ENCODE results near the gene TADA2A.

The TADA2A gene

DNA sequence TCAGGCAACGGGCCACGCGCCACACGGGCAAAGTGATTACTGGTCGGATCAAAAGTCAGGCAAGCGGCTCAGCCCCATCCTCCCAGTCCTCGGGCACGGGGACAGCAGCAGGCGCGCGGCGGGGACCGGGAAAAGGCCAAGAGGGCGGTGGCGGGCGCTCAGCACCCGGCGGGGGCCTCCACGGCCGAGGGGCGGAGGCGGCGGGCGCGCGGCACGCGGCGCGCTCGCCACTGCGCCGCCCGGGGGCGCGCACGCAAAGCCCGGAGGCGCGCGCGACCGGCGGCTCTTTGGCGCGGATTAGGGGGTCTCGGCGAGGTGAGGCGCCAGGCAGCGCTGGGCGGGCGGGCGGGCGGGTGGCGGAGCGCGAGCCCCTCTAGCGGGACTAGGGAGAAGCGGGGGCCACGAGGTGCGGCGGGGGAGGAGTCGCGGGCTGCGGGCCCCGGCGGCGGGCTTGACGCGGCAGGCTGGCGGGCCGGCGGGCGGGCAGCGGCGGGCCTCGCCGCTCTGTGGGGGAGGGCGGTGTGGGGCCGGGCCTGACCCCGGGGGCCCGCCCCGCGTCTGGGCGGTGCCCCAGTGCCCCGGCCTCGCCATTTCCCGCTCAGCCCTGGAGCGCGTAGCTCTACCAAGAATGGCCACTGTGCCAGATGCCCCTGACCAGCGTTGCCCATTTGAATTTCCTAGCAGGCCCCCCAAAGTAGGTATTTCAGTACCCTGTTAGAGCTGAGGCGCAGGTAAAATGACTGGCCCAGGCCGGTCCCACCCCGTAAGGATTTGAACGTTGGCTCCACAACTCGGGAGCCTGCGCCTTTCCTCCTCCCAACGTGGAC, at the start of gene TADA2A, which contains the start of gene ACACA:
Gene TADA2A, plus strand, starts transcription at position 252 of the 827 bp plus-strand sequence. CDS start 4,480 bp downstream, outside the sequence.
Gene ACACA, minus strand, starts transcription at position 202 of the 827 bp plus-strand sequence. CDS start 537 bp downstream, outside the sequence.
- DNase-seq = peak; percentile 54

DNA sequence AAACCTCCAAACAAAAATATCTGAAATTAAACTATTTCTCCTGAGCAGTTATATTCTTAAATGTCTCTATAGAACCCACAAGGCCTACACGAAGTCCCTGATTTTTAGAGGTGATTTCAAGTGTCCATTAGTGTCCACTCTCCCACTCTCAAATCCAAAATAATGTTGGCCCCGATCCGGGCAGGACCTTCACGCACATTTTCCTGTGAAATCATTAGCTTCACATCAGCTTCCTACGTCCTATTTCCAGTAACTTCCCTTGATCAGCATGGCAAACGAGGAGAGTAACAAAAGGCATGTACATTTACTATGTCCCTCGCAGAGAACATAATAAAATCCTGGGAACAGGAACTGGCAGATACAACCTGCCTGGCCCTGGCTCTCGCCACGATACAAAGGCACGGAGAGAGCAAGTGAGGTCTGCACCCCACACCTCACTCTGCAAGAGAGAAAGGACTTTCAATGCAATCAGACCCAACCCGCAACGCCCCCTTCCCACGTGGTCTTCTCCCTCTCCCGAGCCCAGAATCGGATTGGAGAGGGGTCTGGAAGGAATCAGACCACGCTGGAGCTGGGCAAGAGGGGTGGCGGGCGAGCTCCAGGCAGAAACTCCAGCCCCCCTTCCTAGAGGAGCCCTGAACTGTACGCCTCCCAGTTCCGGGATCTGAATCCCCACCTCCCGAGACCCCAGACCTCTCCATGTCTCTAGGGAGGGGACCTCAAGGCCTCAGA, 48.4 kb upstream of the TADA2A start:
- no peak for DNase-seq

- DNase-seq = peak; percentile 79
Measured at GRCh38 chr17:37358830-37359681, 47.6 kb upstream of the TADA2A start.

GRCh38 chr17:37359682-37360188, 47.0 kb upstream of the TADA2A start:
- no peak for DNase-seq

DNA sequence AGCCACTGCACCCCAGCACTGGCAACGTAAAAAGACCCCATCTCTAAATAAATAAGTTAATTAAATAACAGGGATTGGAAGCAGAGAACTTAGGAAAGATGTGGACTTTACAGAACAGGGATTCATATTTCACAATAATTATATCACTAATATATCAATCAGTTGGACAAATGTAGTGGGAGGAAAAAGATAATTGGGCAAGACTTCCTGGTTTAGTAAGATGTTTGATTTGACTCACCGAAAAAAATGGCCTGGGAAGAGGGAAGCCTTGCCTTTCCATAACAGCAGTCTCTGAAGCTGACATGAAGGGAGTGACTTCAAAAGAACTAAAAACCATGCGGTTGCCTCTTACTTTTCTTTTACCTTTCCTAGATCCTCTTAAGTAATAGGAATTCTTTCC, 46.1 kb upstream of the TADA2A start:
- no peak for DNase-seq

DNA sequence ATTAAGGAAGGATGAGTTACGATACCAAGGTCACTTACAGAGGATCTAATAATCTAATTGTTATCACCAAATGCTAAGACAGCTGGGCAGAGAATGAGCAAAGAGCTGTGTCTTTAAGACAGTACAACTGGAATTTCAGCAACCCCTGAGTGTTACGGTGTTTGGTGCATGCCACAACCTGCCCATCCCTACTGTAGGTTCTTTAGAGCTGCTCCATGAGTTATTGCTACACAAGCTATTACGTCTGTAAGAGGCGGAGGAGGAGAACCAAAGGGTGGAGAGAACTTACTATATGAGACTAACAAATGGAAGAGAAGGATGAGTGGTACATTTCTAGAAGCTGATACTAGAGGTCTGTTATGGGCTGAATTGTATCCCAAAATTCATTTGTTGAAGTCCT, 45.1 kb upstream of the TADA2A start:
- no peak for DNase-seq

DNA sequence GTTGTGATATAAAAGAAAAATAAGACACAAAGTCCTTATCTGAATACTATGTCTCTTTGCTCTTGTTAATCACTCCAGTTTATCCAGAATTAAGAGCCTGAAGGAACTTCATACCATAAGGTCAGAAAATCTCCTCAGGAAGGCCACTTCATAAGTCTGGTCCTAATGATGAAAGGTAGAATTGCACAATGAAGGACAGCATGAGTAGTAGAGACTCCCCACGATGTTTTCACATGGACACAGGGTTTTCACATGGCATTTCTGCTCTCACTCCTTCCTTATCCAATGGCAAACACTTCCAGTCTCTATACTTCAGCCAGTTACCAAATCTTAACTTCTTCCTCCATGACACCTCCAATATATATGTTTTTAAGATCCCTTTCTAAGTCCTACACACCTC, 41.1 kb upstream of the TADA2A start:
- no peak for DNase-seq

DNA sequence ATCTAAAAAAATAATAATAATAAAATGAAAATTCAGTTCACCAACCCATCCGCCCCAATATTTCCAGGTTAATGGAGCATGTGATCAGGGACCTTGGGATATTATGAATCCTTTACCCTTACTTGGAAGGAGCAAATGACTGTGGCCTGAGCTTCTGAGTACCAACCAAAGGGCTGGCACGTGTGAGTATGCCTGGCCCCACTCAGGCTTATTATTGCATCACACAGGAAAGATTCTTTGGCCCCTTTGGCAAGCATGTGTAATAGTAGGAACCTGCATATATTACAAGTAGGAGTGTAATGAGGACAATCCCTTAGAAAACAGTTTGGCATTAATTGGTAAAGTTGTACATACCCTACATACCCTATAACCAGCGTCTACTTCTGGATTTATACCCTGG, 38.1 kb upstream of the TADA2A start:
- no peak for DNase-seq

DNA sequence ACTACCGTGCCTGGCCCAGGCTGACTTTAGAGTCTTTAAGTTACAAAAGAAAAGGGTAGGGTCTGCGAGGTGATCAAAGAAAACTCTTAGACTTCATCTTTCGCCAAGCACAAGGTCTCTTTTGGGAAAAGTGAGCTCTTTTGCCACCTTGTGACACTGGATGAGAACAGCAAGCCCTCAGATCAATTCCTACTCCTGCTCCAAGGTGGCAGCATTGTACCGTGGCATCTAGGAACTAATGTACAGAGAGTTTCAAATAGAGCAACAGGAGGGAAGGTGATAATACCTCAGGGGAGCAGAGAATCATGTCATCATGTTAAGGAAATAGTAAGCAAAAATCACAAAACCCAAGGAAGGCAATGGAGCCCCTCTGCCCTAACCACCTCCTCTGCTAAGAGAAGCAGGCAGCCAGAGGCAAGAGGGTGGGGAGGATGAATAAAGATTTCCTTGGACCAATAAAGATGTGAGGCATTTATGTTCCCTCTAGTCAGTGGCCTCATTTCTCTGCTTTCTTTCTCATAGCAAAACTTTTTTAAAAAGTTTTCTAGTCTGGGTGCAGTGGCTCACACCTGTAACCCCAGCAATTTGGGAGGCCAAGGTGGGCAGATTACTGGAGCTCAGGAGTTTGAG, 33.0 kb upstream of the TADA2A start:
- DNase-seq = peak; percentile 47

DNA sequence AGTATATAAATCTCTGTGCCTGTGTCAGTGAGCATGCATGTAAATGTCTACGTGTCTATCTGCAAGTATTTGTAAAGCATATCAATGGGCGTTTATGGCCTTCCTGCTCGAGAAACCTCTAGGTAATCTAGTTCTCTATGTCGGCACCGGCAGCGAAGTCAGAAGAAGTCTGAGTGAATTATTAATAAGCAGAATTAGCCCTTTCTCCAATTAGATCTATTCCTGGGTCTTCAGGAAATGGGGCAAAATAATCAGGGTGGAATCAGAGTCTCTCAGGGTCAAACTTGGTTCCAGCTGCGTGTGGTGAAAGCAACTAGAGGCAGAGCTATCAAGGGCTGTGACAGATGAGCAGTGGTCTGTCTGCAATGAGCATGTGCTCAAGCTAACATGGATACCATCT, 31.0 kb upstream of the TADA2A start, which contains the start of gene C17orf78:
Gene C17orf78, plus strand, starts transcription at position 280 of the 400 bp plus-strand sequence. Its CDS starts 108 bp downstream, at position 388.
- DNase-seq = no peak

- no peak for DNase-seq
Measured at GRCh38 chr17:37382056-37382455, 24.6 kb upstream of the TADA2A start.

DNA sequence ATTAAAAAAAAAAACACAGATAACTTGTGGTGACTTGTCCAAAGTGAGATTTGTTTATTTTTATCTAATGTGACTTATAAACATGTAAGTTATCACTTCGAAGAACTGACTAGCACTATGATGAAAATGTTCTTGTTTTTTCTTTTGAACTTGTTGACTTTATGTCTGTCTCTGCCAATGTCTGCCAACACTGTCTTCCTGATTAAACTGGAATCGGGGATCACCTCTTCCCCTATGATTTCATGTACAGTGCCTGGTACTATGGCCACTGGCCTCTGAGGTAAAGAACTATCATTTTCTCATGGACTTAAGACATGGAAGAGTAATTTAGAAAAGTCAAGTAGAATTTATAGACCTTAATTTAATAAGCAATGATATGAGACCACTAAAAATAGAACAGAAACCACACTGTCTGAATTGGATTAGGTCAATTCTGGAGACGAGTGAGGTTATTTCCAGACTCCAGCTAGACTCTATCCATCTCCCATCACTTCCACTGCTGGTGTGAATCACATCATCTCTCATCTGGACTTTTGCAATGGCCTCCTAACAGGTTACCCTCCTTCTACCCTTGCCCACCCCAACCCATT, 22.0 kb upstream of the TADA2A start:
- DNase-seq = no peak

GRCh38 chr17:37385474-37385990, 21.2 kb upstream of the TADA2A start:
- no peak for DNase-seq

DNA sequence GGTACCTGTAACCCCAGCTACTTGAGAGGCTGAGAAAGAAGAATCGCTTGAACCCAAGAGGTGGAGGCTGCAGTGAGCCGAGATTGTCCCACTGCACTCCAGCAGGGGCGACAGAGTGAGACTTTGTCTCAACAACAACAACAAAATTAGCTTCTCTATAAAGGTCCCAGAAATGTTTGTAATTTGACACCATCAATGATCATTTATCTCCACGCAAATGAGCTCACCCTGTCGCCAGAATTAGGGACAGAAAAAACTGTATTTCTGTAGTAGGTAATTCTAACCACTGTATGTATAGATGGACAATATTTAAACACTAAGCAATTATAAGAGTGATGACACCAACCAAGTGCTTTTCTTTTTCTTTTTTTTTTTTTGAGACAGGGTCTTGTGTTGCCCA, 20.2 kb upstream of the TADA2A start:
- DNase-seq = no peak

GRCh38 chr17:37388266-37388665, 18.4 kb upstream of the TADA2A start:
- DNase-seq = no peak

- DNase-seq = no peak
Measured at GRCh38 chr17:37389160-37389559, 17.5 kb upstream of the TADA2A start.

DNA sequence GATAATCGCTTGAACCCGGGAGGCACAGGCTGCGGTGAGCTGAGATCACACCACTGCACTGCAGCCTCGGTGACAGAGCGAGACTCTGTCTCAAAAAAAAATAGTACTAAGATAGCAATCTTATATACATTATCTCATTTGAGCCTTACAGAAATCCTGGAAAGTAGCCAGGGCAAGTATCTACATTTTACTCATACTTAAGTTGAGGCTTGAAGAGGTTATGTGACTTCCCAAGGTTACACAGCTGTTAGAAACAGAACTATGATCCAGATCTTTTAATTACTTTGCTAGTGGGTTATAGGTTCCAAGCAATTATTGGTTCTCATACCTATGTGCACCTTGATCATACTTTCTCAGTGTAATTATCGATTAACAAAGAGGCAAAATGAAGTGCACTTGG, 15.5 kb upstream of the TADA2A start:
- DNase-seq = no peak

DNA sequence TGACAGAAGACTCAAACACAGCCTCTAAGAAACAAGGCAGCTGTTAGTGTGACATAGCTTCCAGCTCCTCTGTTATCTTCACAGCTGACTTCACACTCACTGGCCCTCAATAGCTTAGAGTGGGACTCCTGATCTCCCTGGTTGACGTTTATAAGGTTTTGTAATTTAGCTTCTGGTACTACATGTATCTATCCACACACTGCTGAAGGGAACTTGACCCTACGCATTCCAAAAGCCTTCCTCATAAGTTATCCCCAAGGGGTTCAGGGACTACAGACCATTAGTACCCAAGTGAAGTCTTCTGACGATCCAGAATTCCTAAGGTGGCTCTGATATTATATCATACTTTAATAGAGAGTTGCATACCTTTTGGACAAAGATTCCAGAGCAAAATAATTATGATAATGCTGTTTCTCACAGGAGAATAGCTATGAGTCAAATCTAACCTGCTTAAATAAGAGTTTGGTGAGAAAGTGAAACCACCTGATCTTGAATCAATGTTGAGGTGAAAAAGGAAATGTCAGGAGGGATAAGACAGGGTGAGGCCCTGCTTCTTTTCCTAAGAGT, 14.6 kb upstream of the TADA2A start:
- no peak for DNase-seq

DNA sequence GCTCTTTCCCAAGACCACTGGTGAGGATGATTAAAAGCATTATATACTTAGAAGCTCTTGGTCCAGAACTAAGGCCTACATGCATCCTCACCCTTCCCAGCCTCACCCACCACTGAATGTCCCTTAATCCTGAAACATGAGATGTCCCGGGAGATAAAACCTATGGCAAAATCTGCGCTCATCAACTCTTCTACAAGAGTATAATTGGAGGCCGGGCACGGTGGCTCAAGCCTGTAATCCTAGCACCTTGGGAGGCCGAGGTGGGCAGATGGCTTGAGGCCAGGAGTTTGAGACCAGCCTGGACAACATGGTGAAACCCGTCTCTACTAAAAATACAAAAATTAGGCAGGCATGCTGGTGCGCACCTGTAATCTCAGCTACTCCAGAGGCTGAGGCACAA, 13.3 kb upstream of the TADA2A start:
- DNase-seq = no peak

DNA sequence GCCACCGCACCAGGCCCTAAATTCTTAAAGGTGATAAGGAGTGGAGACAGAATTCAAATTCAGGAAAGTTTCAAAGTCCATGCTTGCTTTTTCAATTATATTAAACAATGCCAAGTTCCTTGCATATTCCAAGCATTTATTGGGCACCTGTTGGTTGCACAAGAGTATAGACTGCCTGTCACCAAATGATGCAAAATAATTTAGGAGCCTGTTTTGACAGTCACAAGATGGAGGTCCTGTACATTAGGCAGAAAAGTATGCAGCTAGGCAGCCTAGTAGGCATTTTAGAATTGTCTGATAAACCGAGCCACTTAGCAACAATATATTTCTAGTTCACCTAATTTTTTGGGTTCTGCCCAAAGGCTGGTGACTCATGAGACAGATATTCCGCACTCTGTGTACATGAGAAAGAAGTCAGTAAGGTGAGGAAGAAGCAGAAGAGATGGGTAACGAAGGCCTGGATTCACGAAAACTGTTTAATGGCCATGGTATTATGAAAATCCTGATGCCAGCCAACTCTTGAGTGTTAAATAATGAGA, 7.4 kb upstream of the TADA2A start:
- no peak for DNase-seq

DNA sequence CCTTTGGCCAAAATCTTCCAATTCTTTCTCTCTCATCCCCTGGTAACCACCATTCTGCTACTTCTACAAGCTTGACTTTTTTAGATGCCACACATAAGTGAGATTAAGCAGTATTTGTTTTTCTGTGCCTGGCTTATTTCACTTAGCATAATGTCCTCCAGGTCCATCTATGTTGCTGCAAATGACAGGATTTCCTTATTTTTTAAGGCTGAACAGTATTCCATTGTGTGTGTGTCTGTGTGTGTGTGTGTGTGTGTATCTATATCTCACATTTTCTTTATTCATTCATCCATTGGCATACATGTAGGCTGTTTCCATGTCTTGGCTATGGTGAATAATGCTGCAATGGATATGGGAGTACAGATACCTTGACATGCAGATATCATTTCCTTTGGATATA, 6.2 kb upstream of the TADA2A start:
- DNase-seq = no peak
